Spleen (tissue), 7 donors: ENCODE measurements around the gene LYZL1.

ENCODE experiments used
- CTCF ChIP-seq, 11 experiments: fragments of 200-600 bp in 7 of 11; fragments of 450-650 bp in 4 of 11; sonication (generic) in 4 of 11; IDR thresholded peaks in 8 of 11; conservative IDR thresholded peaks in 3 of 11; 1 replicate in 7 of 11; 2 replicates in 4 of 11; pipeline versions ENCODE4 v1.4.0 to v1.8.0; 2016 to 2021; ENCODE audit warnings: antibody characterized with exemption in 11 of 11, inconsistent platforms in 4 of 11, mild to moderate bottlenecking in 1 of 11
- POLR2A ChIP-seq, 3 donors: fragments of 450-650 bp; IDR thresholded peaks; one replicate each; pipeline ENCODE4 v1.5.1; 2017; ENCODE audit warnings: antibody characterized with exemption in 3 of 3, mild to moderate bottlenecking in 1 of 3
- POLR2AphosphoS5 ChIP-seq, 3 donors: sonication (generic); formaldehyde crosslinking; IDR thresholded peaks; one replicate each; pipeline ENCODE4 v1.5.1; 2017; ENCODE audit warnings: antibody characterized with exemption in 3 of 3
- donor health status: DM: no; HTN: no; CAD: no; lungs with moderate emphysema.
- donor health status: DM: no; HTN: no; CAD: no.
- donor health status: DM: no; HTN: no; CAD: no.

DNA sequence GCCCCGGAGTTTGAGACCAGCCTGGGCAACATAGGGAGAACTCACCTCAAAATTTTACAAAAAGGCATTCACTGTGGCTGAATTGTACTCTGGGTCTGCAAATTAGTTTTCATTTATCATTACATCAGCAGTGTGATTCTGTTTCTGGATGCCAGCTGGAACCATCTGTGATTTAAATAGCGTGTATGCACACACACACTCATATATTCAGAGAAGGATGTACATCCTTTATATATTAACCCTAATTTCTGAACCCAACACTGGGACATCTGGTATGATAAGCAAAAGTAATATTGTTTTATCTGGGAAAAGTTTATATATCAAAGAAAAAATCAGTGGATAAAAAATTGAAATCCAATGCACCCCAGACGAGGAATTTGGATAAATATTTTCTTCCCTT lies 33.8 kb upstream of the LYZL1 start:
- TF ChIP-seq CTCF (IDR thresholded peaks at IDR 0.05 in 8 of 11, conservative IDR thresholded peaks at IDR 0.05 in 3 of 11) (no peak), POLR2A (IDR thresholded peaks at IDR 0.05) (no peak), POLR2AphosphoS5 (IDR thresholded peaks at IDR 0.05) (no peak)
